Astrocyte (in vitro differentiated cells and primary cell): ENCODE data around the gene RCL1.

Experiments used
- EZH2 ChIP-seq: IDR thresholded peaks from 2 replicates; pipeline ENCODE4 v1.6.1; 2012; ENCODE audit warnings: mild to moderate bottlenecking, low read length, inconsistent platforms; ENCODE audit not compliant: insufficient read depth
- TF ChIP-seq, protein P1 (sequence below): IDR thresholded peaks from 2 replicates; pipeline ENCODE4 v1.5.1; 2011; ENCODE audit warnings: low read depth, mild to moderate bottlenecking, inconsistent platforms, low read length, moderate library complexity; ENCODE audit not compliant: insufficient read depth

- TF ChIP-seq, protein P1, sequence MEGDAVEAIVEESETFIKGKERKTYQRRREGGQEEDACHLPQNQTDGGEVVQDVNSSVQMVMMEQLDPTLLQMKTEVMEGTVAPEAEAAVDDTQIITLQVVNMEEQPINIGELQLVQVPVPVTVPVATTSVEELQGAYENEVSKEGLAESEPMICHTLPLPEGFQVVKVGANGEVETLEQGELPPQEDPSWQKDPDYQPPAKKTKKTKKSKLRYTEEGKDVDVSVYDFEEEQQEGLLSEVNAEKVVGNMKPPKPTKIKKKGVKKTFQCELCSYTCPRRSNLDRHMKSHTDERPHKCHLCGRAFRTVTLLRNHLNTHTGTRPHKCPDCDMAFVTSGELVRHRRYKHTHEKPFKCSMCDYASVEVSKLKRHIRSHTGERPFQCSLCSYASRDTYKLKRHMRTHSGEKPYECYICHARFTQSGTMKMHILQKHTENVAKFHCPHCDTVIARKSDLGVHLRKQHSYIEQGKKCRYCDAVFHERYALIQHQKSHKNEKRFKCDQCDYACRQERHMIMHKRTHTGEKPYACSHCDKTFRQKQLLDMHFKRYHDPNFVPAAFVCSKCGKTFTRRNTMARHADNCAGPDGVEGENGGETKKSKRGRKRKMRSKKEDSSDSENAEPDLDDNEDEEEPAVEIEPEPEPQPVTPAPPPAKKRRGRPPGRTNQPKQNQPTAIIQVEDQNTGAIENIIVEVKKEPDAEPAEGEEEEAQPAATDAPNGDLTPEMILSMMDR = no peak
- TF ChIP-seq EZH2 = no peak
These were observed 90.7 kb downstream of the RCL1 start for GRCh38 chr9:4883326-4883873.
